B cell (primary cell): ENCODE results near the gene TBX10. TPM values are rescaled to one million over a fixed set of nuclear protein-coding genes. Genes with fewer than 3 reads are reported as not detected.

Experiments used
- ATAC-seq: fragments of 200-7000 bp; cut with Tn5 transposase; one replicate; pipeline ENCODE4 v1.10.0; 2021; ENCODE audit warnings: low read depth, mild to moderate bottlenecking, moderate number of reproducible peaks, moderate library complexity
- CTCF ChIA-PET: fragments of 350-600 bp; sonication (Branson Sonifier 250); formaldehyde crosslinking; loops from one replicate; lab custom pipeline; 2021; ENCODE audit warnings: antibody characterized with exemption, inconsistent platforms; lab: Charles Lee
- POLR2A ChIA-PET: fragments of 350-600 bp; sonication (Branson Sonifier 250); formaldehyde crosslinking; loops from one replicate; lab custom pipeline; 2021; ENCODE audit warnings: antibody characterized with exemption; lab: Charles Lee
- DNase-seq: peaks from one replicate; pipeline ENCODE4 v3.0.0; 2013
- H2AFZ ChIP-seq: 2 replicates; pipeline ENCODE4 v1.6.1; 2012; ENCODE audit warnings: mild to moderate bottlenecking, low read depth, low read length; ENCODE audit not compliant: insufficient read depth, poor library complexity, severe bottlenecking
- H3K27ac ChIP-seq, 2 donors: 1 replicate in 1 of 2; 2 replicates in 1 of 2; pipeline ENCODE4 v1.5.1; 2012 to 2013; ENCODE audit warnings: low read length in 2 of 2, mild to moderate bottlenecking in 2 of 2, moderate library complexity in 1 of 2
- H3K27me3 ChIP-seq, 4 experiments: fragments of 200-600 bp in 1 of 4; sonication (generic) in 1 of 4; replicated peaks in 1 of 4; 1 replicate in 2 of 4; 2 replicates in 2 of 4; pipeline versions ENCODE4 v1.6.1 to v1.7.0; 2013 to 2016; ENCODE audit warnings: low read length in 3 of 4, mild to moderate bottlenecking in 2 of 4, mixed read lengths in 1 of 4, moderate library complexity in 1 of 4; ENCODE audit not compliant: insufficient read depth in 4 of 4, control insufficient read depth in 3 of 4; ENCODE audit errors: control extremely low read depth in 1 of 4
- H3K36me3 ChIP-seq, 2 experiments: replicated peaks in 1 of 2; 1 replicate in 1 of 2; 2 replicates in 1 of 2; pipeline versions ENCODE4 v1.6.1 to v1.7.1; 2013; ENCODE audit warnings: low read length in 1 of 2; ENCODE audit not compliant: insufficient read depth in 2 of 2, control insufficient read depth in 1 of 2; ENCODE audit errors: control extremely low read depth in 1 of 2, extremely low read depth in 1 of 2
- H3K4me1 ChIP-seq, 2 donors: fragments of 200-600 bp in 1 of 2; sonication (generic) in 1 of 2; 1 replicate in 1 of 2; 2 replicates in 1 of 2; pipeline versions ENCODE4 v1.5.1 to v1.6.1; 2013 to 2017; ENCODE audit warnings: low read length in 2 of 2; ENCODE audit not compliant: control insufficient read depth in 2 of 2, insufficient read depth in 2 of 2
- H3K4me2 ChIP-seq: replicated peaks from 2 replicates; pipeline ENCODE3; 2012; ENCODE audit warnings: mild to moderate bottlenecking, low read depth, low read length; ENCODE audit not compliant: poor library complexity, severe bottlenecking
- H3K4me3 ChIP-seq, 5 experiments: fragments of 200-600 bp in 1 of 5; sonication (generic) in 1 of 5; 1 replicate in 3 of 5; 2 replicates in 2 of 5; pipeline versions ENCODE4 v1.5.1 to v1.7.0; 2011 to 2016; ENCODE audit warnings: low read length in 4 of 5, mild to moderate bottlenecking in 4 of 5, low read depth in 2 of 5, control low read depth in 1 of 5, moderate library complexity in 1 of 5; ENCODE audit not compliant: insufficient read depth in 1 of 5; ENCODE audit errors: control extremely low read depth in 1 of 5, extremely low read depth in 1 of 5
- H3K79me2 ChIP-seq: fragments of 200-600 bp; sonication (generic); one replicate; pipeline ENCODE4 v1.6.0; 2016; ENCODE audit warnings: low read length; ENCODE audit not compliant: control insufficient read depth, insufficient read depth
- H3K9ac ChIP-seq: fragments of 200-600 bp; sonication (generic); 2 replicates; pipeline ENCODE4 v1.6.1; 2017; ENCODE audit warnings: mild to moderate bottlenecking, low read length, moderate library complexity
- H3K9me3 ChIP-seq, 3 donors: one replicate each; pipeline versions ENCODE4 v1.6.1 to v1.7.1; 2013; ENCODE audit warnings: low read length in 2 of 3; ENCODE audit not compliant: control insufficient read depth in 2 of 3, insufficient read depth in 1 of 3; ENCODE audit errors: control extremely low read depth in 1 of 3
- H4K20me1 ChIP-seq: 2 replicates; pipeline ENCODE4 v1.6.0; 2012; ENCODE audit warnings: mild to moderate bottlenecking, low read length; ENCODE audit not compliant: insufficient read depth, control insufficient read depth, poor library complexity, severe bottlenecking
- H3K27ac Mint-ChIP-seq: one replicate; pipeline ENCODE4 v1.8.0; 2021; ENCODE audit warnings: mixed read lengths
- H3K27me3 Mint-ChIP-seq: one replicate; pipeline ENCODE4 v1.8.0; 2021; ENCODE audit warnings: mixed read lengths
- H3K4me1 Mint-ChIP-seq: one replicate; pipeline ENCODE4 v1.8.0; 2021; ENCODE audit warnings: mixed read lengths
- H3K4me3 Mint-ChIP-seq: one replicate; pipeline ENCODE4 v1.8.0; 2021; ENCODE audit warnings: mixed read lengths
- H3K9me3 Mint-ChIP-seq: one replicate; pipeline ENCODE4 v1.8.0; 2022; ENCODE audit warnings: mixed read lengths; ENCODE audit not compliant: insufficient read depth
- CTCF ChIP-seq: fragments of 200-600 bp; IDR thresholded peaks from one replicate; pipeline ENCODE4 v1.8.0; 2022; ENCODE audit warnings: antibody characterized with exemption, mild to moderate bottlenecking
- EZH2 ChIP-seq: IDR thresholded peaks from 2 replicates; pipeline ENCODE4 v1.6.1; 2012; ENCODE audit warnings: borderline replicate concordance, low read depth, mild to moderate bottlenecking, moderate library complexity, low read length; ENCODE audit not compliant: insufficient read depth, poor library complexity, severe bottlenecking
- WGBS: methylation state at CpG from one replicate; pipeline ENCODE4 v1.1.5; 2013; ENCODE audit warnings: missing lambda C conversion rate; ENCODE audit not compliant: insufficient coverage; 5-methylcytosine and 5-hydroxymethylcytosine counted together
- intact Hi-C: fragments of 100-400 bp; cut with micrococcal nuclease; formaldehyde crosslinking; loops from one replicate; pipeline ENCODE4 v1.10.0; 2022
- polyA plus RNA-seq: library from polyadenylated mRNA; depleted of rRNA; stranded (reverse); fragments of >200 nt; gene quantifications from 2 replicates; pipeline ENCODE4 v1.2.3, GENCODE V29; 2012
- total RNA-seq, 2 donors: library from RNA; stranded (reverse); fragments of 120-200 nt in 1 of 2; gene quantifications; 1 replicate in 1 of 2; 2 replicates in 1 of 2; pipeline versions ENCODE4 v1.2.3 to v1.2.4, GENCODE V29; 2013 to 2022

TBX10 gene
- total and polyA plus RNA-seq, 2 donors (not counting 1 experiment from before 2014, with no cell fraction given), result not detected

- Histone ChIP-seq H3K27me3 (peaks cover 0 to 5% (median 0%) of the 10 kb centered on the region in 4 experiments), H3K9ac (peak overlapping the region; percentile 27), H3K27ac (no peak overlapping the region), H3K4me1 (peaks cover 66 to 72% of the 10 kb centered on the region in 2 donors), H3K4me3 (peak overlapping the region in 4 of 5 experiments; percentile 3 to 53 (median 19)), H2AFZ (no peak overlapping the region), H4K20me1 (no peaks in the 10 kb centered on the region), H3K36me3 (no peaks in the 10 kb centered on the region), H3K9me3 (peaks cover 0 to 41% (median 5%) of the 10 kb centered on the region in 3 donors), H3K79me2 (no peaks in the 10 kb centered on the region), H3K4me2 (peak overlapping the region; percentile 79)
- DNase-seq (peak; percentile 88), ATAC-seq (peak; percentile 60)
- ChIA-PET CTCF (interaction anchor here (1.0 to 9.2 kb wide), 6 partner anchors 10 to 75 kb away, joined by 4 to 149 read pairs (median 31); partner anchors contain the start of gene NUDT8), POLR2A (interaction anchor here (0.7 to 1.3 kb wide), 4 partner anchors 17 to 158 kb away, joined by 3 to 17 read pairs (median 4); partner anchors contain the start of gene NUDT8)
- Mint-ChIP-seq H3K27me3 (no peaks in the 10 kb centered on the region), H3K27ac (peak overlapping the region; percentile 74), H3K9me3 (no peaks in the 10 kb centered on the region), H3K4me1 (peaks cover 62% of the 10 kb centered on the region), H3K4me3 (peak overlapping the region; percentile 68)
- intact Hi-C loops, result loop anchor here (5.0 kb wide), 1 partner anchor 34 kb away; no protein-coding TSS in a partner anchor
- WGBS, result 3% methylated on average over 24 of the region's 24 CpGs
- TF ChIP-seq CTCF, result no peak
- no peak for TF ChIP-seq EZH2
Measured at GRCh38 chr11:67646535-67647336, 7.2 kb upstream of the TBX10 start.
